ENCODE data around the gene UVSSA. TPM values are rescaled to one million over a fixed set of nuclear protein-coding genes. Genes with fewer than 3 reads are reported as not detected.
A peak's percentile ranks its signal among the peaks of the same experiment; 100 is the strongest.

Gene UVSSA
- total RNA-seq, 6 experiments from 2014 or later: 7.7 to 9.0 (median 8.7) TPM

- H3K9me3 Mint-ChIP-seq: no peaks in the 10 kb centered on the region
- H3K27ac Mint-ChIP-seq: peak overlapping the region; percentile 62
- no peak for TF ChIP-seq CTCF (IDR thresholded peaks at IDR 0.05)
- H3K4me1 Mint-ChIP-seq (ENCODE audit: low read depth): peaks cover 17% of the 10 kb centered on the region
- peaks cover 29% of the 10 kb centered on the region for H3K36me3 Mint-ChIP-seq (ENCODE audit: low read depth)
- no peak overlapping the region for H3K4me3 Mint-ChIP-seq
- peaks cover 2% of the 10 kb centered on the region; the same call in 1 of the 2 replicates for H3K27me3 Mint-ChIP-seq (ENCODE audit: insufficient read depth)
- DNase-seq: peak; percentile 47
Observed at GRCh38 chr4:1300466-1301455, 46.2 kb upstream of the UVSSA start.

DNA sequence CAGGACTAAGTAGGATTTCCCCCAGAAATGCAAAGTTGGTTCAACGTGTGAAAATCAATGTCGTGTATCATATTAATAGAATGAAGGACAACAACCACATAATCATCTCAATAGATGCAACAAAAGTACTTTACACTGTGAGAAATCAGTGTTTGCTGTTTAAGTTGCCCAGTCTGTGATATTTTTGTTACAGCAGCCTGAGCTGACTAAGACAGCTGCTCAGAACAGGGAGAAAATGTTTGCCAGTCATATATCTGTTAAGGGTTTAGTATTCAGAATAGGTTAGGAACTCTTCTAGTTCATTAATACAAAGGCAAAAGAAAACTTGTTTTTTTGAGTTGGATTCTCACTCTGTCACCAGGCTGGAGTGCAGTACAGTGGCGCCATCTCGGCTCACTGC lies 44.8 kb upstream of the UVSSA start:
- Mint-ChIP-seq H3K4me1 (ENCODE audit: low read depth) (peaks cover 17% of the 10 kb centered on the region), H3K27me3 (ENCODE audit: insufficient read depth) (no peaks in the 10 kb centered on the region; the same call in 1 of the 2 replicates), H3K4me3 (no peak overlapping the region), H3K9me3 (no peaks in the 10 kb centered on the region), H3K27ac (no peak overlapping the region), H3K36me3 (ENCODE audit: low read depth) (peaks cover 37% of the 10 kb centered on the region)
- no peak for DNase-seq
- no peak for TF ChIP-seq CTCF (IDR thresholded peaks at IDR 0.05)

GRCh38 chr4:1305261-1305711 lies 41.7 kb upstream of the UVSSA start:
- peaks cover 35% of the 10 kb centered on the region for H3K36me3 Mint-ChIP-seq (ENCODE audit: low read depth)
- peaks cover 38% of the 10 kb centered on the region for H3K4me1 Mint-ChIP-seq (ENCODE audit: low read depth)
- no peak overlapping the region for H3K4me3 Mint-ChIP-seq
- H3K9me3 Mint-ChIP-seq: no peaks in the 10 kb centered on the region
- H3K27ac Mint-ChIP-seq: no peak overlapping the region
- DNase-seq: no peak
- no peaks in the 10 kb centered on the region; the same call in 1 of the 2 replicates for H3K27me3 Mint-ChIP-seq (ENCODE audit: insufficient read depth)
- no peak for TF ChIP-seq CTCF (IDR thresholded peaks at IDR 0.05)

- TF ChIP-seq CTCF (IDR thresholded peaks at IDR 0.05): no peak
- DNase-seq: no peak
- Mint-ChIP-seq H3K4me1 (ENCODE audit: low read depth) (peaks cover 36% of the 10 kb centered on the region), H3K27ac (no peak overlapping the region), H3K27me3 (ENCODE audit: insufficient read depth) (no peaks in the 10 kb centered on the region; the same call in 1 of the 2 replicates), H3K4me3 (no peak overlapping the region), H3K9me3 (no peaks in the 10 kb centered on the region), H3K36me3 (ENCODE audit: low read depth) (peaks cover 34% of the 10 kb centered on the region)
Observed at GRCh38 chr4:1305781-1306455, 41.1 kb upstream of the UVSSA start.

- no peak for DNase-seq
- peaks cover 43% of the 10 kb centered on the region; the same call in 1 of the 2 replicates for H3K36me3 Mint-ChIP-seq (ENCODE audit: low read depth)
- peaks cover 23% of the 10 kb centered on the region for H3K4me1 Mint-ChIP-seq (ENCODE audit: low read depth)
- H3K27me3 Mint-ChIP-seq (ENCODE audit: insufficient read depth): no peaks in the 10 kb centered on the region; the same call in none of the 2 replicates
- TF ChIP-seq CTCF (IDR thresholded peaks at IDR 0.05): no peak
- peak overlapping the region; percentile 18; the same call in 1 of the 2 replicates for H3K27ac Mint-ChIP-seq
- H3K4me3 Mint-ChIP-seq: no peak overlapping the region
- no peaks in the 10 kb centered on the region for H3K9me3 Mint-ChIP-seq
Observed at GRCh38 chr4:1307951-1308735, 38.9 kb upstream of the UVSSA start.

Measured in HFFc6 (cell line).